MCF 10A (cell line): ENCODE measurements around the gene PCSK6. TPM values are rescaled to one million over a fixed set of nuclear protein-coding genes. Genes with fewer than 3 reads are reported as not detected.

Experiments
- BruUV-seq: library from RNA; stranded (reverse); fragments of 400-500 nt; replicated peaks from 2 replicates; lab custom pipeline; 2021; lab: Mats Ljungman, UMichigan
- CTCF ChIA-PET: fragments of 300-600 bp; sonication (Branson Sonifier 250); formaldehyde crosslinking; extraction: SDS; loops from one replicate; lab custom pipeline; 2021; ENCODE audit warnings: antibody characterized with exemption, inconsistent platforms; lab: Yijun Ruan, JAX
- POLR2A ChIA-PET: fragments of 300-600, 350-650 bp; sonication (Branson Sonifier 250); formaldehyde crosslinking; extraction: SDS; loops from one replicate; lab custom pipeline; 2020; ENCODE audit warnings: antibody characterized with exemption, inconsistent platforms; lab: Yijun Ruan, JAX
- DNase-seq: peaks from one replicate; pipeline ENCODE4 v3.0.0-alpha.2; 2018; ENCODE audit not compliant: unreplicated experiment
- H3K27ac Mint-ChIP-seq: one replicate; pipeline ENCODE4 v1.8.0; 2022; ENCODE audit warnings: mild to moderate bottlenecking, low read depth, mixed read lengths; ENCODE audit not compliant: unreplicated experiment
- H3K27me3 Mint-ChIP-seq: one replicate; pipeline ENCODE4 v1.8.0; 2022; ENCODE audit warnings: mixed read lengths; ENCODE audit not compliant: insufficient read depth, unreplicated experiment
- H3K36me3 Mint-ChIP-seq: one replicate; pipeline ENCODE4 v1.8.0; 2022; ENCODE audit warnings: mild to moderate bottlenecking, moderate library complexity, mixed read lengths; ENCODE audit not compliant: insufficient read depth, unreplicated experiment
- H3K4me1 Mint-ChIP-seq: one replicate; pipeline ENCODE4 v1.8.0; 2022; ENCODE audit warnings: mixed read lengths; ENCODE audit not compliant: insufficient read depth, unreplicated experiment
- H3K4me3 Mint-ChIP-seq: one replicate; pipeline ENCODE4 v1.8.0; 2022; ENCODE audit warnings: mild to moderate bottlenecking, moderate library complexity, mixed read lengths; ENCODE audit not compliant: unreplicated experiment
- H3K9me3 Mint-ChIP-seq: one replicate; pipeline ENCODE4 v1.8.0; 2022; ENCODE audit warnings: mixed read lengths; ENCODE audit not compliant: unreplicated experiment
- CTCF ChIP-seq: fragments of 200-600 bp; IDR thresholded peaks from one replicate; pipeline ENCODE4 v1.8.0; 2022; ENCODE audit warnings: antibody characterized with exemption, mild to moderate bottlenecking; ENCODE audit not compliant: unreplicated experiment
- intact Hi-C: fragments of 100-400 bp; cut with micrococcal nuclease; formaldehyde crosslinking; loops from 2 replicates; pipeline ENCODE4 v1.14.1; 2022
- total RNA-seq: library from RNA; stranded (reverse); gene quantifications from 2 replicates; pipeline ENCODE4 v1.2.3, GENCODE V29; 2022

The PCSK6 gene
- total RNA-seq, 1 experiment from 2014 or later: 30.8 TPM

DNA sequence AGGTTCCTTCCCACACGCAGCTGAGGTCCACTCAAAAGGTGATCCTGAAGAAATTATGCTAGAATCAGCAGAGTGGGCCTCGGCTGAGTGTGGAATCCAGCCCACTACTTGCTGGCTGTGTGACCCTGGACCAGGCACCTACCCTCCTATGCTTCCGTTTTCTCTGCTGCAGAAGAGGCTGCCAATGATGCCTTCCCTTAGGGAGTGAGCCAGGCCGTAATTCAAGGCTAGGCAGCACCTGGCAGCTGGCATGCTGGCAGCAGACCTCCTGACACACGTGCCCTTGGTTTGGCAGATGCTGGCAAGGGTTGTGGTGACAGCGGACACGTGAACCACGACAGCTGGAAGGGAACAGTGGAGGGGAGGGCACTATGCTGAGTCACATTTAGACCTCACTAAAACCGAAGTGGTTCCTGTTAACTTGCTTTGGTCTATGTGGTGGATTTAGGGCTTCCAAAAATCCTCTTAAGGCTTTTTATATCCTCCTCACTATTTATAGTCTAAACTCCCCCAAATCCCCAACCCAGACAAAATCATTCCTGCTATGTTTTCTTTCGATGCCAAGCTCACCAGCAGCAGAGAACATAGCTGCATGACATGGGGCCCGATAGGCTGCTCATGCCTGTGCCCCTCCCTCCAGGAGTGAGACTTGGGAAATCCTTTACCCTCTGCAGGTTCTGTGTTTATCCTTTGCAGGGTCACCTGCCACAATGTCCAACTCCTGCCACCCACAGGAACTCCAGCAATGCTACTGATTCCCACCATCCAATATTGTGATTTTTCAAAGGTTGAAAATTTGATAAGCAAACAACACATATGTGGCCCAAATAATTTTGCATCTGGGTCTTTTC is 10.6 kb upstream of the PCSK6 start:
- peaks cover 14% of the 10 kb centered on the region for H3K4me1 Mint-ChIP-seq
- H3K27me3 Mint-ChIP-seq: peaks cover 31% of the 10 kb centered on the region
- H3K9me3 Mint-ChIP-seq: no peaks in the 10 kb centered on the region
- no TSS peak for BruUV-seq
- H3K36me3 Mint-ChIP-seq: peaks cover 5% of the 10 kb centered on the region
- ChIA-PET CTCF (no interaction called here), POLR2A (interaction anchor here (1.0 to 2.9 kb wide), 4 partner anchors 10 to 205 kb away, joined by 3 to 10 read pairs (median 3); partner anchors contain the start of gene SNRPA1)
- intact Hi-C loops: loop anchor here (5.0 kb wide), 1 partner anchor 203 kb away; the partner anchor contains the start of gene SNRPA1
- no peak overlapping the region for H3K4me3 Mint-ChIP-seq
- peak; percentile 65 for DNase-seq
- no peak for TF ChIP-seq CTCF
- no peak overlapping the region for H3K27ac Mint-ChIP-seq

GRCh38 chr15:101498717-101499480 is 9.4 kb upstream of the PCSK6 start:
- no peak overlapping the region for H3K4me3 Mint-ChIP-seq
- POLR2A ChIA-PET: interaction anchor here (0.8 to 2.9 kb wide), 3 partner anchors 143 to 204 kb away, joined by 3 to 10 read pairs (median 4); partner anchors contain the start of gene SNRPA1
- intact Hi-C loops: no loop called here
- peak overlapping the region; percentile 78 for H3K27ac Mint-ChIP-seq
- CTCF ChIA-PET: interaction anchor here (0.7 to 0.8 kb wide), 2 partner anchors 143 to 167 kb away, joined by 3 read pairs; no protein-coding TSS in a partner anchor
- DNase-seq: no peak
- peaks cover 43% of the 10 kb centered on the region for H3K27me3 Mint-ChIP-seq
- TF ChIP-seq CTCF: no peak
- no TSS peak for BruUV-seq
- peaks cover 5% of the 10 kb centered on the region for H3K36me3 Mint-ChIP-seq
- H3K4me1 Mint-ChIP-seq: peaks cover 14% of the 10 kb centered on the region
- H3K9me3 Mint-ChIP-seq: no peaks in the 10 kb centered on the region

DNA sequence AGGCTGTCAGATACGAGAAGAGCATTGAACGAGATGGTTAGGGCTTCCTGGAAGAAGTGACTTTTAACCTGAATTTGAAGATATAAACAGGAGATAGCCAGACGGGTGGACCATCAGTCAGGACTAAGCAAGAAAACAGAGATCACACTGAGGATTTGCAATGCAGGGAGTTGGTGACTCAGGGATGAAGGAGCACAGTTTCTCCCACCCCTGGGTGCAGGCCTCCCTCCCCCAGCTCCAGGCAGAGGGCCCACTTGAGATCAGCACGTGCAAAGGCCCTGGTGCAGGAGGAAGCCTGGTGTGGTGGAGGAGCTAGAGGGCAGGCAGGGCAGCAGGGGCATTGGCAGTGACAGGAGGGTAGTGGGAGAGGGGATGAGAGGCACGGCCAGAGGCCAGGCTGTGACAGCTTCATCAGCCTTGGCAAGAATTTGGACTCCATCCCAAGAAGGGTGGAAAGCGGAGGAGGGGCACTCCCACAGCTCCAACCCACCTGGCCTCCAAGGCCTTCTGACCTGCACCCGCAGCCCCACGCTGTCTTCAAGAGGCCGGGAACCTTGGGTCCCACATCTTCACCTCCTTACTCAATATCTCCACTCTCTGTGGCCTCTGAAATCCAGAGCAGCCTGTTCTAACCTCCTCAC is 8.7 kb upstream of the PCSK6 start:
- ChIA-PET POLR2A (interaction anchor here (0.8 kb wide), 1 partner anchor 143 kb away, joined by 4 read pairs; no protein-coding TSS in a partner anchor), CTCF (interaction anchor here (0.7 to 0.8 kb wide), 2 partner anchors 47 to 143 kb away, joined by 3 read pairs; no protein-coding TSS in a partner anchor)
- peaks cover 14% of the 10 kb centered on the region for H3K4me1 Mint-ChIP-seq
- no peaks in the 10 kb centered on the region for H3K9me3 Mint-ChIP-seq
- intact Hi-C loops: no loop called here
- peaks cover 45% of the 10 kb centered on the region for H3K27me3 Mint-ChIP-seq
- H3K27ac Mint-ChIP-seq: peak overlapping the region; percentile 78
- DNase-seq: no peak
- TF ChIP-seq CTCF: no peak
- peaks cover 5% of the 10 kb centered on the region for H3K36me3 Mint-ChIP-seq
- no TSS peak for BruUV-seq
- H3K4me3 Mint-ChIP-seq: no peak overlapping the region
